Stimulated activated CD8-positive, alpha-beta memory T cell treated with anti-CD3 and anti-CD28 coated beads, Interleukin-15, amount 100 ng/mL, for 24 hours (primary cell): ENCODE data around the gene LHX6.

Experiments
- DNase-seq: peaks from one replicate; pipeline ENCODE4 v3.0.0-alpha.2; 2020; ENCODE audit warnings: low read depth

LHX6 gene

DNA sequence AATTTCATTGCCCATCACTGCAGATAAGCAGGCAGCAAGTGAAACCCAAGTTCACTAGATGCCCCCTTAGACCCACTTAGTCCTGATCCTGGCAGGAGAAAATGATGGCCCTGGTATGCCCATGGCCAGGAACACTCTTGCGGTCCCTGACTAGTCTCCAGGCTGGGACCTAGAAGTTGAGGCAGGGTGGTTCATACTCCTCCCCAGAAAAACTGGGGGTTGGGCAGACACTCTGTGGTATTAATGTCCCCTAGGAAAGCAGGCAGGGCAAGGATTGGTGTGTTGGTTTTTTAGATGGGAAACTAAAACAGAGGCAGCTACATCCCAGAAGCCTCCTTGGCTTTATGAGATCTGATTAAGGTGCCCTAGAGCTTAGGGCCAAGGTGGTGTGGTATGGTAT is 13.1 kb downstream of the LHX6 start:
- DNase-seq: no peak

- DNase-seq: no peak
Observed at GRCh38 chr9:122214507-122214906, 14.2 kb downstream of the LHX6 start.

- no peak for DNase-seq
Observed at GRCh38 chr9:122213589-122214413, 15.0 kb downstream of the LHX6 start.

GRCh38 chr9:122213102-122213588 is 15.6 kb downstream of the LHX6 start:
- no peak for DNase-seq

DNA sequence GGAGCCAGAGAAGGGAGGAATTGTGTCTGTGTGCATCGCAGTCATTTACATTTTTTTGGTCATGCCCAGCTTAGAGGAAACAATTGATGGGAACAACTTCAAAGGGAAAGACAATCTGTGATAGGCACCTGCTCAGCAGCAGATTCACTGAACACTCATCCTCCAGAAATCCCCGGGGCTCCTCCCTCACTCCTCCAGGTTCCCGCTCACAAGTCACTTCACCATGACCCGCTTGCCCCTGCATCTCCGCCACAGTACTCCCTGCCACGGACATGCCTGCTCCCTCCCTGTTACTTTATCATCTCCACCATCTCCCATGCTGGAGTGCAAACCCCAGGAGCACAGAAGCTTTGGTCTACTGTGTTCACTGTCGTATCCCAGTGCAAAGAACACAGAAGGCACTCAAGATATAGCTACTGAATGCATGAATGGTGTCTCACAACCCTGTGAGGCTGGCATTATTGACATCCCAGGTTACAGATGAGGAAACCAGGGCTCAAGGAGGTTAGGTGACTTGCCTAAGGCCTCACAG is 16.2 kb downstream of the LHX6 start:
- no peak for DNase-seq

GRCh38 chr9:122209451-122209850 is 19.3 kb downstream of the LHX6 start:
- no peak for DNase-seq

DNA sequence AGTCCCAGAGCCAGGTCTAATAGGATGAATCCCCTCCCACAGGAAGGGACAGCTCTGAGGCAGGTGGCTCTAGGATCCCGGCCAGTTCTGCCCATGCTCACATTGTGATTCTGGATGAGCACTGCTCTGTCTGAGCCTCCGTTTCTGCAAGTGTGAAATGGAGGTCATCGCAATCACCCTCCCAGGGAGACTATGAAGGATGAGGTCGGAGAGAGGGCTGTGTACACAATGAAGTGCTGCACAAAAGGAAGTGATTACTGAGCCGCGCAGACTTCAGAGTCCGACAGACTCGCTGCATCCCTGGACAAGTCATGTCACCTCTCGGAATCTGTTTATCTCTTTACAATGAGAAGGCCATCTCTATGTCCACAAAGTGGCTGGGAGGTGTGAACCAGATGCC is 21.7 kb downstream of the LHX6 start:
- DNase-seq: no peak

- no peak for DNase-seq
Observed at GRCh38 chr9:122206118-122207046, 22.4 kb downstream of the LHX6 start.

GRCh38 chr9:122205176-122205575 is 23.6 kb downstream of the LHX6 start:
- no peak for DNase-seq

DNA sequence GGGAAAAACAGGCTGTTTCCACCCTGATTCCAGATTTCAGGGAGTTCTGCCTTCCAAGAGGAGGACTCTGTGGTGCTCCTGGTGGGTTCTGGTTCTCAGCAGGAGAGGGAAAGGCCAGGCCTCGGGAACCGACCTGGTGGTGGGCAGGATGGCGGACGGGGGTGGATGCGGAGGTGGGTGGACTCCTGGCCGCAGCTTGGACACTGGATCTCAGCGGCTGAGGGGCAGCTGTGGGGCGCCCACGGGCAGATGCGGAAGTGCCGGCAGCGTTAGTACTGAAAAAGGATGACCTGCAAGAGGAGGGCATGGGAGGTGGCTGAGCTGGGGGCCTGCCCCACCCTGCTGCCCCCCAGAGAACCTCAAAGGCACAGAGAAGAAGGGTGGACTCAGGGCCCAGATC is 24.3 kb downstream of the LHX6 start:
- DNase-seq: no peak

- DNase-seq: no peak
Observed at GRCh38 chr9:122204055-122204454, 24.7 kb downstream of the LHX6 start.

DNA sequence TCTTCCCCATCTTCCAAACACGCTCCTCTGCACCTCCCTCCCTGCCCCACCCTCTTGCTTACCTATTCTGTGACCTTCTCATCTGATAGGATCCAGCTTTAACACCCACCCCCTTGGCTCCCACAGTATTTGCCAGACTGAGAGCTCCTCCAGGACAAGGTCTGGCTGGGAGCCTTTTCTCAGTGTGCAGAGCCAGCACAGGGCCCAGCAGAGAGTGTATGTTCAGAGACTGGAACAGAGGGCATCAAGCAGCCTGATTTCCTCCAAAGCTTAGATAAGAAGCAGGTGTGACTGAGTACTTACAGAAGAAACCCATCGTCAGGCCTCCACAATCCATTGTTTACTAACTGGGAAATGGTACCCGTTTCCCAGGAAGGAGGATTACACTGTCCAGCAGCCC is 26.6 kb downstream of the LHX6 start:
- DNase-seq: no peak

GRCh38 chr9:122201641-122202040 is 27.1 kb downstream of the LHX6 start:
- DNase-seq: no peak

DNA sequence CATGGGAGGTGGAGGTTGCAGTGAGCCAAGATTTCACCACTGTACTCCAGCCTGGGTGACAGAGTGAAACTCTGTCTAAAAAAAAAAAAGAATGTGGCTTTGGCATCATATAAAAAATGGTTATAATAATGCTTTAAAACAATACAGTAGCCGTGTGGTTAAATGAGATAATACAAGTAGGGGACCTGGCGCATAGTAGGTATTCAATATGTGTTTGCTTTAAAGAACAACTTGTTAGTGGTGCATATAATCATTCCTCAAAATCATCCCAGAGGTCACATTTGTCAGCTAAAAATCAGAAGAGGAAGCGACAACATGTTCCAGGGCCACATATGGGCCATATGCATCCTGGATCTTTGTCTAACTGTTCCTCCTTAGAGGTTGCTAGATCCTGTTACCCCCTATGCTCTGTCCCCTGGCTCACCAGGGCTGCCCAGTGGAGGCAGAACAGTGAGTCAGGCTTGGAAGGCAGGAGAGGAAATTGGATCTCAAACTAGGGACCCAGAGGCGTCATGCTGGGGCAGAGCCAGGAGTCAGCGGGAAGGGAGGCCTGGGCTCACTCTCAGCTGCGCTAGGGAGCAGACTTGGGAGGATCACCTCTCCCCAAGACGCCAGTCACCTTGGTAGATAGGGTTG is 27.7 kb downstream of the LHX6 start:
- no peak for DNase-seq

DNA sequence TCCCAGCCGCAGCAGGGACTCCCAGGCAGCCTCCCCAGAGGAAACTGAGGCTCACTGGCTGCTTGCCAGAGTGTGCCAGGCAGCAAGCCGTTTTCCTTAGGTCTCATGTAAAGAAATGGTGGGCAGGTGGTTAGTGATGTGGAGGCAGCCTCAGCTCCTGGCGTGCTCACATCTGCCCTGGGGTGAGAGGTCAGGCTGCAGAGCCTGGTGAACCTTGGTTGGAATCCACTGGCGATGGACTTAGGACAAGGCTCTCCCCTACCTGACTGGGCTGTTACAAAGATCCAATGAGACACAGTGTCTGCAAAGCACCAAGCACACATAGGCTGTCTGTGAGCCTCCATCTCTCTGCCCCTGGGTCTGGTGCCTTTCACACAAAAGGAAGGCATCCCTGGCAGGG is 30.9 kb downstream of the LHX6 start:
- no peak for DNase-seq

DNA sequence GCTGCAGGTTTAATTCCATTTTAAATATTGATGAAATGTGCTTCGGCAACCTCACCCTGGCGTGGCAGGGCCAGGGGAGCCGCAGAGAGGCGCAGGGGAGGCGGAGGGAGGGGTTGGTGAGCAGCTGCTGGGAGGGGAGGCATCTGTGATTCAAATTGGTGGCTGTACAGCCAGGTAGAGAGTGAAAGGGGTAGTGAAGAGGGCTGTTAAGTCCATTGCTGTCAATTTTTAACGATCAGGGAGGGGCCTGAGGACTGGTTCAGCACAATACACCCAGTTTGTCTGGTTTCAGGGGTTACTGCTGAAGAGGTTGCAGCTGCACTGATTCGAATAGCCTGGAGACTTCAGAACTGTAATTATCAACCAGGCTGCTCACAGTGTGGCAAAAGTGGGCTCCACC is 31.3 kb downstream of the LHX6 start:
- no peak for DNase-seq

DNA sequence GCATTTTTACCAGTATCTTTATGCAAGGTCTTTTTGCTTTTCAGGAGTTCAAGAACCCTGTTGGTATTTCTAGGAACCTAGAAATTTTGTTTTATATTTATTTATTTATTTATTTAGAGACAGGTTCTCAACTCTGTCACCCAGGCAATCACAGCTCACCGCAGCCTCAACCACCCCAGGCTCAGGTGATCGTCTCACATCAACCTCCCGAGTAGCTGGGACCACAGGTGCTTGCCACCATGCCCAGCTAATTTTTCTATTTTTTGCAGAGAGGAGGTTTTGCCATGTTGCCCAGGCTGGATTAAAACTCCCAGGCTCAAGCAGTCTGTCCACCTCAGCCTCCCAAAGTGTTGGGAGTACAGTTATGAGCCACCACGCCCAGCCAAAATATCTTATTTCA is 32.9 kb downstream of the LHX6 start:
- no peak for DNase-seq

- DNase-seq: no peak
Observed at GRCh38 chr9:122193651-122194050, 35.1 kb downstream of the LHX6 start.

GRCh38 chr9:122192914-122193525 is 35.7 kb downstream of the LHX6 start:
- no peak for DNase-seq

- DNase-seq: no peak
Observed at GRCh38 chr9:122192261-122192875, 36.4 kb downstream of the LHX6 start.

- no peak for DNase-seq
Observed at GRCh38 chr9:122191584-122191983, 37.2 kb downstream of the LHX6 start.
